Fibroblast of lung (primary cell): ENCODE data around the gene CD247.

Experiments
- EZH2 ChIP-seq: IDR thresholded peaks from 2 replicates; pipeline ENCODE4 v1.5.1; 2012; ENCODE audit warnings: low read length, control low read depth, mild to moderate bottlenecking; ENCODE audit errors: missing control alignments
- TF ChIP-seq, protein P1 (sequence below), 2 donors: IDR thresholded peaks in 1 of 2; conservative IDR thresholded peaks in 1 of 2; 1 replicate in 1 of 2; 2 replicates in 1 of 2; pipeline ENCODE4 v1.5.1; 2011 to 2012; ENCODE audit warnings: low read length in 2 of 2, control low read depth in 1 of 2, inconsistent platforms in 1 of 2, low read depth in 1 of 2, mild to moderate bottlenecking in 1 of 2

DNA sequence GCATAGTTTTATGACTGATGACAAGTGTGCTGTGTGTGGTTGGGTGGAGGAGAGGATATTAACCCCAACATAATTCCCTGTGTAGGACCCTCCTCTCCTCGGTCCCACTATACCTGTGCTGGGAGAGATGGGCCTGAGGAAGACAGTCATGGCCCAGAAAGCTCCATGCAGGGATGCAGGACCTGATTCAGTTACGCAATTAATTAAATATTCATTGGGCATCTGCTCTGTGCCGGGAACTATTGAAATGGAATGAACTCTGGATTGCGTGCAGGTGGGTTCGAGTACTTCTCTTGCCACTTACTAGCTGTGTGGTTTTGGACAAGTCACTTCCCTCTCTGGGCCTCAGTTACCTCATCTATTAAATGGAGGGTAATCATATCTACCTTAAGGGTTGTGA is 74.6 kb downstream of the CD247 start:
- TF ChIP-seq, protein P1, sequence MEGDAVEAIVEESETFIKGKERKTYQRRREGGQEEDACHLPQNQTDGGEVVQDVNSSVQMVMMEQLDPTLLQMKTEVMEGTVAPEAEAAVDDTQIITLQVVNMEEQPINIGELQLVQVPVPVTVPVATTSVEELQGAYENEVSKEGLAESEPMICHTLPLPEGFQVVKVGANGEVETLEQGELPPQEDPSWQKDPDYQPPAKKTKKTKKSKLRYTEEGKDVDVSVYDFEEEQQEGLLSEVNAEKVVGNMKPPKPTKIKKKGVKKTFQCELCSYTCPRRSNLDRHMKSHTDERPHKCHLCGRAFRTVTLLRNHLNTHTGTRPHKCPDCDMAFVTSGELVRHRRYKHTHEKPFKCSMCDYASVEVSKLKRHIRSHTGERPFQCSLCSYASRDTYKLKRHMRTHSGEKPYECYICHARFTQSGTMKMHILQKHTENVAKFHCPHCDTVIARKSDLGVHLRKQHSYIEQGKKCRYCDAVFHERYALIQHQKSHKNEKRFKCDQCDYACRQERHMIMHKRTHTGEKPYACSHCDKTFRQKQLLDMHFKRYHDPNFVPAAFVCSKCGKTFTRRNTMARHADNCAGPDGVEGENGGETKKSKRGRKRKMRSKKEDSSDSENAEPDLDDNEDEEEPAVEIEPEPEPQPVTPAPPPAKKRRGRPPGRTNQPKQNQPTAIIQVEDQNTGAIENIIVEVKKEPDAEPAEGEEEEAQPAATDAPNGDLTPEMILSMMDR (conservative IDR thresholded peaks at IDR 0.05 in 1 of 2, IDR thresholded peaks at IDR 0.05 in 1 of 2; ENCODE audit: low read depth in 1 of 2, low read length in 2 of 2) = no peak
- no peak for TF ChIP-seq EZH2
